ENCODE results near the gene GTPBP4. TPM values are rescaled to one million over a fixed set of nuclear protein-coding genes. Genes with fewer than 3 reads are reported as not detected.
"Not testable (repeated sequence)": the region's sequence is repeated elsewhere in the genome, so short reads cannot be mapped to it uniquely, and the experiment has no call there.

GTPBP4 gene
- total and polyA plus RNA-seq, 9 donors: 29.0 to 55.1 (median 47.3) TPM

DNA sequence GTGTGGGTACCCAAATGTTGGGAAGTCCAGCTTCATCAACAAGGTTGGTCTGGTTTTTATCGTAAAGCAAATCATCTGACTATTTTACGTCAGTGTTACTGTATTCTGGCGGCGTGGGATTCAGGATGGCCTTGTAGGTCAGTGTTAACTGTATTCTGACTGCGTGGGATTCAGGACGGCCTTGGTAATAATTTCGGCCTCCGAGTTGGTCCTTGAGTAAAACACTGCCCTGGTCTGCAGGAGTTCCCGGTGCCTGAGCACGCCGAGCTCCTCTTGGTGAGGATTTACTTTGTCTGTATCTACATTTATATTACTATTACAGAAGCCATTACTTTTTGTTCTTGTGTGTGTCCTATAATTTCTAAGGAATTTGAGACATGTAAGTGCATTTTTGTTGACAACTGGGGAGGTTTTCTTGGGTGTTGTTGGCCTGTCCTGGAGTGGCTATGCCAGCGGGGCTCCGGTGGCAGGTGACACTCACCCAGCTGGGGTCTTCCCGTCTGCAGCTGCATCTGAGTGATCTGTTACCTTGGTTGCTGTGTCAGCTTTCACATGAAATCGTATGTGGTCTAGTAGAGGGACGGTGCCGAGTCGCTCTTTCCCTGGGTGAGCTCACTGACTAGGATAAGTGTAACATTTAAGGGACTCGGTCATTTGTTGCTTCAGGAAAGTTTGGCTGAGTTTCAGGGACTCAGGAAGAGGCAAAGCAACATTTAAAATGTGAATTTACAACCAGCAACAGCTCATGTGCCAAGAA is 9.2 kb downstream of the GTPBP4 start:
- Histone ChIP-seq H3K36me3 (ENCODE audit: control insufficient read depth, insufficient read depth, low read length) (peaks cover 78% of the 10 kb centered on the region), H3K27ac (ENCODE audit: low read length) (no peak overlapping the region), H3K4me1 (ENCODE audit: control insufficient read depth, insufficient read depth, low read length) (no peaks in the 10 kb centered on the region), H3K9me3 (replicated peaks; ENCODE audit: control insufficient read depth, low read depth, low read length) (peaks cover 8% of the 10 kb centered on the region), H3K4me3 (ENCODE audit: low read length) (no peak overlapping the region), H3K27me3 (ENCODE audit: control insufficient read depth, insufficient read depth, low read length) (no peaks in the 10 kb centered on the region)
- no peak for DNase-seq
- 83% methylated on average over 9 of the region's 19 CpGs for WGBS (ENCODE audit: insufficient coverage)

GRCh38 chr10:1002425-1003006 is 14.3 kb downstream of the GTPBP4 start:
- WGBS (ENCODE audit: insufficient coverage): no CpG with 5 or more reads among the region's 5 CpGs
- Histone ChIP-seq H3K36me3 (ENCODE audit: control insufficient read depth, insufficient read depth, low read length) (peaks cover 84% of the 10 kb centered on the region), H3K4me3 (ENCODE audit: low read length) (no peak overlapping the region), H3K27ac (ENCODE audit: low read length) (no peak overlapping the region), H3K4me1 (ENCODE audit: control insufficient read depth, insufficient read depth, low read length) (no peaks in the 10 kb centered on the region), H3K9me3 (replicated peaks; ENCODE audit: control insufficient read depth, low read depth, low read length) (peaks cover 22% of the 10 kb centered on the region), H3K27me3 (ENCODE audit: control insufficient read depth, insufficient read depth, low read length) (no peaks in the 10 kb centered on the region)
- DNase-seq: peak; percentile 13

- Histone ChIP-seq H3K4me1 (ENCODE audit: control insufficient read depth, insufficient read depth, low read length) (no peaks in the 10 kb centered on the region), H3K27ac (ENCODE audit: low read length) (no peak overlapping the region), H3K9me3 (replicated peaks; ENCODE audit: control insufficient read depth, low read depth, low read length) (peaks cover 22% of the 10 kb centered on the region), H3K36me3 (ENCODE audit: control insufficient read depth, insufficient read depth, low read length) (peaks cover 83% of the 10 kb centered on the region), H3K4me3 (ENCODE audit: low read length) (no peak overlapping the region), H3K27me3 (ENCODE audit: control insufficient read depth, insufficient read depth, low read length) (no peaks in the 10 kb centered on the region)
- WGBS (ENCODE audit: insufficient coverage): 94% methylated on average over 9 of the region's 9 CpGs
- no peak for DNase-seq
Observed at GRCh38 chr10:1003884-1004670, 15.8 kb downstream of the GTPBP4 start.

DNA sequence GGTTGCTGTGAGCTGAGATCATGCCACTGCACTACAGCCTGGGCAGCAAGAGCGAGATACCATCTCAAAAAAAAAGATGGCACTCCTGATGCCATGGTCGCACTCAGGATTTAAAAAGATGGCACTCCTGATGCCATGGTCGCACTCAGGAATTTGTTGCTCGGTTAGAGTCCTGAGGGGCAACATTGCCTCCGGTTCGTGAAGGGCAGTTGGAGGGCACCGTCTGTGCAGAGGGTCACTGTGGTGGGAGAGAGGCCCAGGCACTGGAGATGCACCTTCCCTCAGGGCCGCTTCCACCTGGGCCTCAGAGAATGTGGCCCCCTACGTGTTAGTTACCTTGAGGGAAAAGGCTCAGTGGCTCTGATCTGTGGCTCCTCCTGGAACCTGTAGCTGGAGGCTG is 18.3 kb downstream of the GTPBP4 start:
- Histone ChIP-seq H3K27ac (ENCODE audit: low read length) (no peak overlapping the region), H3K4me1 (ENCODE audit: control insufficient read depth, insufficient read depth, low read length) (no peaks in the 10 kb centered on the region), H3K9me3 (replicated peaks; ENCODE audit: control insufficient read depth, low read depth, low read length) (peaks cover 19% of the 10 kb centered on the region), H3K4me3 (ENCODE audit: low read length) (no peak overlapping the region), H3K27me3 (ENCODE audit: control insufficient read depth, insufficient read depth, low read length) (no peaks in the 10 kb centered on the region), H3K36me3 (ENCODE audit: control insufficient read depth, insufficient read depth, low read length) (peaks cover 85% of the 10 kb centered on the region)
- 97% methylated on average over 8 of the region's 9 CpGs for WGBS (ENCODE audit: insufficient coverage)
- DNase-seq: no peak

DNA sequence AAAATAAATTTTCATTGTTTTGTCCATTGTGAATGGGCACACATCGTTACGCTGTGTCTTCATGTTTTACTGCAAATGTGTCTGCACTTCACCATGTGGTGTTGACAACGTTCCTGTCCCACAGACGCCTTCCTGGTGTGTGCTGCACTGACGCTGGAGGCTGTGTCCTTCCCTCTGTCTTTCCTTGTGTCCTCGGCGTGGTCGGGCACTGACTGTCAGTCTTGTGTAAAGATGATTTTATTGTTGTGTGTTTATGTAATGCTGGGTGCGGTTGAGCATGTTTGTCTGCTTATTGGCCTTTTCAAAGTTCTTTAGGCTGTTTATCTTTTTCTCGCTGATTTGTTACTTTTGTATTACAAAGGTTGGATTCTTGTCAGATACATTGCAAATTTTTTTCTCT is 19.3 kb downstream of the GTPBP4 start:
- DNase-seq: no peak
- no peaks in the 10 kb centered on the region for H3K4me1 ChIP-seq (ENCODE audit: control insufficient read depth, insufficient read depth, low read length)
- H3K4me3 ChIP-seq (ENCODE audit: low read length): no peak overlapping the region
- peaks cover 88% of the 10 kb centered on the region for H3K36me3 ChIP-seq (ENCODE audit: control insufficient read depth, insufficient read depth, low read length)
- WGBS (ENCODE audit: insufficient coverage): 91% methylated on average over 5 of the region's 10 CpGs
- no peak overlapping the region for H3K27ac ChIP-seq (ENCODE audit: low read length)
- H3K27me3 ChIP-seq (ENCODE audit: control insufficient read depth, insufficient read depth, low read length): no peaks in the 10 kb centered on the region
- H3K9me3 ChIP-seq (replicated peaks; ENCODE audit: control insufficient read depth, low read depth, low read length): peaks cover 13% of the 10 kb centered on the region

DNA sequence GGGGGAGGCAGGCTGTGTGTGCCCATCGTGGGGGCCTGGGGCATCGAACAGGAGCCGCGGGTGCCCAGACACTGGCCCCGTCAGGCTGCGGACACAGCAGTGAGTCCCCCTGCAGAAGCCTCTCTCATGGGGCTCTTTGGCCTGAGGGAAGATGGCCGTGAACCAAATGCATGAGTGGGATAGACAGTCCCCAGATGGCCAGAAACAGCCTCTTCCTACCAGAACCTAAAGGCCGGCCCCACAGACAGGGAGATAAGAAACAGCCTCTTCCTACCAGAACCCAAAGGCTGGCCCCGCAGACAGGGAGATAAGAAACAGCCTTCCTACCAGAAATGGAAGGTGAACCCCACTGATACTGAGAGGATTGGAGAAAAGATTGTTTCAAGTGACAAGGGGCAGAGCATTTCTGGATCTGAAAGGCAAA is 20.8 kb downstream of the GTPBP4 start:
- DNase-seq: no peak
- no peaks in the 10 kb centered on the region for H3K27me3 ChIP-seq (ENCODE audit: control insufficient read depth, insufficient read depth, low read length)
- H3K9me3 ChIP-seq (replicated peaks; ENCODE audit: control insufficient read depth, low read depth, low read length): peaks cover under 1% of the 10 kb centered on the region
- no peaks in the 10 kb centered on the region for H3K4me1 ChIP-seq (ENCODE audit: control insufficient read depth, insufficient read depth, low read length)
- H3K36me3 ChIP-seq (ENCODE audit: control insufficient read depth, insufficient read depth, low read length): peaks cover 86% of the 10 kb centered on the region
- 100% methylated on average over 4 of the region's 9 CpGs for WGBS (ENCODE audit: insufficient coverage)
- no peak overlapping the region for H3K27ac ChIP-seq (ENCODE audit: low read length)
- no peak overlapping the region for H3K4me3 ChIP-seq (ENCODE audit: low read length)

DNA sequence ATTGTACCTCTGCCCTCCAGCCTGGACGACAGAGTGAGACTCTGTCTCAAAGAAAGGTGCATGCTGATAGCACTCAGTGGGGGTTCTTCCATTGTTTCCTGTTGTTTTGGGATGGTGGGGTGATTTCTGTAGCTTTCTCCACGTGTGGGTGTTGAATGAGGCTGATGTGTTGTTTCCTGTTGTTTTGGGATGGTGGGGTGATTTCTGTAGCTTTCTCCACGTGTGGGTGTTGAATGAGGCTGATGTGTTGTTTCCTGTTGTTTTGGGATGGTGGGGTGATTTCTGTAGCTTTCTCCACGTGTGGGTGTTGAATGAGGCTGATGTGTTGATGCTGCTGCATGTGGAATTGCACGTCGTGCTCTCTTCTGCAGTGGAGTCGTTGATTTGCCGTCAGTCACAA is 21.7 kb downstream of the GTPBP4 start:
- H3K9me3 ChIP-seq (replicated peaks; ENCODE audit: control insufficient read depth, low read depth, low read length); H3K4me3 ChIP-seq (ENCODE audit: low read length); H3K27me3 ChIP-seq (ENCODE audit: control insufficient read depth, insufficient read depth, low read length); H3K27ac ChIP-seq (ENCODE audit: low read length); H3K4me1 ChIP-seq (ENCODE audit: control insufficient read depth, insufficient read depth, low read length); DNase-seq: not testable (repeated sequence)
- peaks cover 82% of the 10 kb centered on the region for H3K36me3 ChIP-seq (ENCODE audit: control insufficient read depth, insufficient read depth, low read length)
- 71% methylated on average over 4 of the region's 8 CpGs for WGBS (ENCODE audit: insufficient coverage)

- no peak for DNase-seq
- Histone ChIP-seq H3K27me3 (ENCODE audit: control insufficient read depth, insufficient read depth, low read length) (no peaks in the 10 kb centered on the region), H3K9me3 (replicated peaks; ENCODE audit: control insufficient read depth, low read depth, low read length) (no peaks in the 10 kb centered on the region), H3K4me1 (ENCODE audit: control insufficient read depth, insufficient read depth, low read length) (no peaks in the 10 kb centered on the region), H3K4me3 (ENCODE audit: low read length) (no peak overlapping the region), H3K27ac (ENCODE audit: low read length) (no peak overlapping the region), H3K36me3 (ENCODE audit: control insufficient read depth, insufficient read depth, low read length) (peaks cover 79% of the 10 kb centered on the region)
- WGBS (ENCODE audit: insufficient coverage): 98% methylated on average over 7 of the region's 7 CpGs
Observed at GRCh38 chr10:1010703-1011102, 22.5 kb downstream of the GTPBP4 start.

DNA sequence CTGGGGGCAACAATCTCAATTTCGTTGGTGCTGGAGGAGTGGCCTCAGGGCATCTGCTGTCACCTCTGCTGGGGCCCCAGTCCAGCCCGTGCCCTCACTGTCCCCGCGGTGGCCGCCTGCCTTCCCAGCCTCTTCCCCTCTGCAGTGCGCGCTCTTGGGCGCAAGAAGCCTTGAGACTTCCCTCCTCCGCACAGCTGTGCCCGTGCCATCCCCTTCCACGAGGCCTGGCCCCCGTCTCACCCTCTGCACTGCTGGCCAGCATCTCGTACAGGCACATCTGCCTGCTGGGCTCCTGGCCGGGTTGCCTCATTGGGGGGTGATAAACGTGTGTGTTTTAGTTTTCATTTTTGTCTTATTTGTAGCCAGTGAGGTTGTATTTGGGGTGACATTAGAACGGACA is 23.5 kb downstream of the GTPBP4 start:
- WGBS (ENCODE audit: insufficient coverage): 95% methylated on average over 11 of the region's 16 CpGs
- no peaks in the 10 kb centered on the region for H3K27me3 ChIP-seq (ENCODE audit: control insufficient read depth, insufficient read depth, low read length)
- peaks cover 78% of the 10 kb centered on the region for H3K36me3 ChIP-seq (ENCODE audit: control insufficient read depth, insufficient read depth, low read length)
- H3K4me3 ChIP-seq (ENCODE audit: low read length): no peak overlapping the region
- no peaks in the 10 kb centered on the region for H3K9me3 ChIP-seq (replicated peaks; ENCODE audit: control insufficient read depth, low read depth, low read length)
- H3K27ac ChIP-seq (ENCODE audit: low read length): no peak overlapping the region
- no peak for DNase-seq
- no peaks in the 10 kb centered on the region for H3K4me1 ChIP-seq (ENCODE audit: control insufficient read depth, insufficient read depth, low read length)

- 88% methylated on average over 10 of the region's 11 CpGs for WGBS (ENCODE audit: insufficient coverage)
- Histone ChIP-seq H3K9me3 (replicated peaks; ENCODE audit: control insufficient read depth, low read depth, low read length) (no peaks in the 10 kb centered on the region), H3K27ac (ENCODE audit: low read length) (no peak overlapping the region), H3K36me3 (ENCODE audit: control insufficient read depth, insufficient read depth, low read length) (peaks cover 65% of the 10 kb centered on the region), H3K4me3 (ENCODE audit: low read length) (no peak overlapping the region), H3K4me1 (ENCODE audit: control insufficient read depth, insufficient read depth, low read length) (no peaks in the 10 kb centered on the region), H3K27me3 (ENCODE audit: control insufficient read depth, insufficient read depth, low read length) (no peaks in the 10 kb centered on the region)
- no peak for DNase-seq
Observed at GRCh38 chr10:1015688-1016087, 27.5 kb downstream of the GTPBP4 start.

Measured in muscle of leg (tissue), 11 donors.